RPMI8226 (cell line): ENCODE results near the gene PIP5KL1.

Experiments used
- DNase-seq: peaks from one replicate; pipeline ENCODE4 v3.0.0-alpha.2; 2015

Gene PIP5KL1

DNA sequence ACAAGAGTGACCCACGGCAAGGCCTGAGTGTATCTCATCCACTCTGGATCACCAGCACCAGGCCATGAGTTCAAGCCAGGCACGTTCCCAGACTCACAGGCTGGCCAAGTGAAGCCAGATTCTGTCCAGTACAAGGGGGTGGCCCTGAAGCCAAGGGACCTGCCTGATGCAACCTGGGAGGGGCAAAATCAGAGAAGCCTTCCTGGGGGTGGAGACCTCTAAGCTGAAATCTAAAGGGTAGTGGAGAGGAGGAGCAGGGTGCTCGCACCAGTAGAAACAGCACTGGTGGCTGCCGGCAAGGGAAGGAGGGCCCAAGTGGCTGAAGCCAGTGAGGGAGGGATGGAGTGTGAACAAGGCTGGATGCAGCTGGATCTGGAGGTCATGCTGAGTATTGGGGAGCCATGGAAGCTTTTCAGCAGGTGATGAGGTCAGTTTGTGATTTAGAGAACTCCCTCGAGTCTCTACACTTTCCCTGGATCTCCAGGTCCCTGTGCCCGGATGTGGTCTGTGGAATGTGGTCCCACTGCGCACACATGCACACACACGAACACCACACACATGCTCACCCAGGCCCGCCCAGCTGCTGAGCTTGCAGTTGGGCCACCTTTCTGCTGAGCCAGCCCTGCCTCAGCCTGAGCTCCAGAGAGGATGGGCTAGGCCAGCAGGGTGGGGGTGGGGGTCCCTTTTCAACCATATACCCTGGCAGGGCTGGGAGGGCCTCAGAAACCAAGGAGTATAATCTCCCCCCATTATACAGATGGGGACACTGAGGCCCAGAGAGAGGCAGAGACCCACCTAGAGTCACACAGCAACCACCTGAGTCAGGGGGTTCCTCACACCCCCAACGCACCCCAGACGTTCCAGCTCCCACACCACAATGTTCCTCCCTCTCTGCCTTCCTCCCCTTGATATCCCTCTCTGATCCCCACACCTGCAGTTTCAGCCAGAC is 1.6 kb downstream of the PIP5KL1 start:
- peak; percentile 95 for DNase-seq

DNA sequence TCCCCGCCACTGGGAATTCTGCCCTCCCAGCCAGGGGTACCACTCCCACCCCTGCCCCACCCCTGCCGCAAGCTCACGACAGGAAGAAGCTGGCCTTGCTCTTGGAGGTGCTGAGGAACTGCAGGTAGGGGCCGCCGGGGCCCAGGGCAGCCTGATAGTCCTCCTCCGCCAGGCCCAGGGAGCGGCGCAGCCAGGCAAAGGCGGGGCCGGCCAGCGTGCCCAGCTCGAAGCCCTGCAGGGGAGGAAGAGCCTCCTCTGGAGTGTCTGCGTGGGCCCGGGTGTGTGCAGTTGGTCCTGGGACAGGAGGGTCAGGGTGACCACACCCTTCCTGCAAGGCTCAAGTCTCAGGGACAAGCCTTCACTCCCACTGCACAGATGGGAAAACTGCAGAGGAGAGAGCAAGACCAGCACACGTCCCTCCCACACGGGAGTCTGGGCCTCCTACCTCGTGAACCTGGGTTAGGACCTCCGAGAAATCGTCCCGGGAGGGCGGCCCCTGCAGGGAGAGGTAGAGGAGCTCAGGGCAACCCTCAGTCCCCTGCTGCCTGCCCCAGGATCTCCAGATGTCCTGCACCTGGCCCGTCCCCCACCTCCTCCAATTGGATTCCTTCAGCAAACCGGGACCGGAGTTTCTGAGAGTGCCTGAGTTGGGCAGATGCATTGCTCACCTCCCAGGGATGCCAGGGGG is 2.4 kb downstream of the PIP5KL1 start:
- peak; percentile 77 for DNase-seq

DNA sequence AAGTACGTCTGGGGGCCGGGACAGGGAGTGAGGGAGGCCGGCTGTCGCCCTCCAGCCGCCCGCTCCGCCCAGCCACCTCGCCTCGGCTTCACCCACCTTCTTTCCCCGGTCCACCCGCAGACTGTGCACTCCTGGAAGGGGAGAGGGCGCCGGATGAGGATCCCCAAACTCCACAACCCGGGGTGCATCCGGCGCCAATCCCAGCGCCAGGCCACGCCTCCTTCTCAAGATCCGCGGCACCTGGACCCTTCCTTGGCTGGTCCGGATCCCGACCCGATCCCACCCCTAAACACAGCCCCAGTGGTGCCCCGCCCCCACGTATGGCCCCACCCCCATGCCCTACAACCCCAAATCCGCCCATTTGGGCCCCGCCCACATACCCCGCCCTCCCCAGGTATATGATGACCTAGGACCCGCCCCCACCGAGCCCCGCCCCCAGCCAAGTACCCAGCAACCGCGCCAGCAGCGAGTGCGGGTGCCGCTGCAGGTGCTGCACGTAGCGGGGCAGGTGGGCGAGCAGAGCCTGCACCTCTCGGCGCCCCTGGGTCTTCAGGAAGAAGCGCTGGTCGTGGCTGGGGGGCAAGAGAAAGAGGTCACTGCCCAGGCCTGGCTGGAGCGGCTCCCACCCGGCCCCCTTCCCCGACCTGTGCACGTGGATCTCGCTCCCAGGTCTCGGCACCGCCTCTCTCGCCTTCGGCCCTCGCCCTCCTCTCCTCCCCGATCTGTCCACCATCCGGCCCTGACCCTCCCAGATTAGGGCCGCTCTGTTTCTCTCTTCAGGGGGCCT is 3.2 kb downstream of the PIP5KL1 start:
- peak; percentile 96 for DNase-seq

DNA sequence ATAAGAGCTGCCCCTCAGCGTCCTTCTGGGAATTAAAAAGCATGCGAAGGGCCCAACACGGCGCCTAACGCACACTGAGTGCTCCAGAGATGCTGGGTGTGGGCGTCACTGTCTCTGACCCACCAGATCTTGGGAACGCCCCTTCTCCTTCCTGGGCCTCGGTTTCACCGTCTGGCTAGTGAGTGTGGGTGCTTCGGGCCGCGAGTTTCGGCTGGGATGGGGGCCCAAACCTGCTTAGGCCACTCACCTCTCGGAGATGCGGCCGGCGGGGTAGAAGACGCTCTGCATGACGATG is 3.7 kb downstream of the PIP5KL1 start:
- DNase-seq, result no peak

DNA sequence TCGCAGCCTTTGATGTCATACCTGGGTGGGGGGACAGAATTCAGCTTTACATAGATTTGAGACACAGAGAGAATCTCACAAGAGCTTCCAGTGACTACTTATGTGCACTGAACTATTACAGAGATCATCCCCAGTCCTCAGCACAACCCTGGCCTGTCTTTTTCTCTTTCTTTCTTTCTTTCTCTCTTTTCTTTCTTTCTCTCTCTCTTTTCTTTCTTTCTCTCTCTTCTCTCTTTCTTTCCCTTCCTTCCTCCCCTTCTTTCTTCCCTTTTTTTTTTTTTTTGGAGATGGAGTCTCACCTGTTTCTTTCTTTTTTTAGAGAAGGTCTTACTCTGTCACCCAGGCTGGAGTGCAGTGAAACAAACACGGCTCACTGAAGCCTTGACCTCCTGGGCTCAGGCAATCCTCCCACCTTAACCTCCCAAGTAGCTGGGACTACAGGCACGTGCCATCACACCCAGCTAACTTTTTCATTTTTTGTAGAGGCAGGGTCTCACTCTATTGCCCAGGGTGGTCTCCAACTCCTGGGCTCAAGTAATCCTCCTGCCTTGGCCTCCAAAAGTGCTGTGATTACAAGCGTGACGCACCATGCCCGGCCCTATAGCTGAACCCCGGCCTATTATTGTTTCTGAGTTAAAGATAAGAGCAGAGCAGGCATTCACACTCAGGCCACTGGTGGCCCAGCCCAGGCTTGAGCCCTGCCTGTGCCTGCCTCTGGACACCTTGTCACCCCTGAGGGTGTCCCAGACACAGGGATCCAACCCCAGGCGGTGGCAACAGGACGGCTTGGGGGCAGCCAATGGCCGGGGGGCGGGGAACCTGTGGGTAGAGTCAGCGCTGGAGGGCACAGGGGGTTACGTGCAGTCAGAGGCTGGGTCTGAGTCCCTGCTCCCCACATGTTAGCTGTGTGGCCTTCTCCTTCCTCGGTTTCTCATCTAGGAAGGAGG is 4.3 kb downstream of the PIP5KL1 start:
- DNase-seq, result no peak

DNA sequence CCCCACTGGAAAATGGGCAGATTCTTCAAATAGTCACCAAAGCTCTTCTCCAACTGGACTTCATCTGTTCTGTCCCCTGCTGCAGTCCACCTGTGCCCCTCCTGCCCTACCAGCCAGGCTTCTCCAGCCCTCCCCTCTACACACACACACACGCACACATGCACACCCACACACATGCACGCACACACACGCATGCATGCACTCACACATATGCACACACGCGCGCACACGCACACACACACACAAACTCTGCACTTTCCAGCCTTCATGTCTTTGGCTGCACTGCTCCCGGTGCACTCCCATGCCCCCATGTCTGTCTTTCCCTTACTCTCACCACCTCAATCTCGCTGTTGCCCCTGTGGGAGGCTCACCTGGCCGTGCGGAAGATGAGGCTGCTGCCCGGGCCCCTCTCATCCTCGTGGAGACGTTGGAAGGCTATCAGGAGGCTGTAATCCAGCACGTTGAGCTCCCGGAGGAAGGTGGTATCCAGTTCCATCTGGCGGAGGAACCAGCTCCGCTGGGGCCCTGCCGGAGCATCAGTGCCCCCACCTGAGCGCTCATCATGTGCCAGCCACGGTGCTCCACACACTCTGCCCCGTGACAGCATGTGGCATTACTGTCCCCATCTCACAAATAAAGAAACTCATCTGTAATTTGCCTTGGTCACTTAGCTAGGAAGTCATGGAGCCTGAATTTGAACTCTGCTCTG is 5.7 kb downstream of the PIP5KL1 start:
- DNase-seq, result no peak

DNA sequence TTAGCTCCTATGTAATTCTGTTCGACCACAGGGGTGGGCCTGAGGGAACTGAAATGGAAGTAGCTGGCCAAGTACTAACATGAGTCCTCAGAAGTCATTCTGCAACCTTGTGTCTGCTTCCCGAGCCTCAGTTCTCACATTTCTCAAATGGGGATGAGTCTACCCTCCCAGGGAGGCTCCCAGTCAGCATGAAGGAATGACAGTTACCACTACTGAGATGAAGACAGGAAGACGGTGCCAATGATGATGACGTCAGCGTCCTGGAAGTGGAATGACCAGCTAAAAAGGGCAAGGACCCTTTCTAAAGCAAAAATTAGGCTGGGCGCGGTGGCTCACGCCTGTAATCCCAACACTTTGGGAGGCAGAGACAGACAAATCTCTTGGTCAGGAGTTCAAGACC is 6.8 kb downstream of the PIP5KL1 start:
- no peak for DNase-seq

DNA sequence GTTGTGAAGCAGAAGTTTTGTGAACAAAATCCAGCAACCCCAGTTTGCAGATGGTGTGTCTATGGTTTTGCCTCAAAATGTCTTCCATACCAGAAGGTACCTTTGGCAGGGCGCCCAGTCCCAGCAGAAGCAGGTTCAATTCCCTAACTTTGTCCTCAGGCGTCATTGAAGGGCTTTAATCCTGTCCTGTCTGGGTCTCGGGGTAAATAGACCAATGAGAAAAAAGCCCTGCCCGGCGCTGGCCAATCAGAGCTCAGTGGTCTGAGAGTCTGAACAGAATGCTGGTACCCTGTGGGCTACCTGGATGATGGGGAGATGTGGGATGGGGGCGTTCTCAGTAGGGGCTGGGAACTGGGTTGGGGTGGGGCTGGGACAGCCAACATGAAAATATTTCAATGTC is 7.5 kb downstream of the PIP5KL1 start:
- no peak for DNase-seq

DNA sequence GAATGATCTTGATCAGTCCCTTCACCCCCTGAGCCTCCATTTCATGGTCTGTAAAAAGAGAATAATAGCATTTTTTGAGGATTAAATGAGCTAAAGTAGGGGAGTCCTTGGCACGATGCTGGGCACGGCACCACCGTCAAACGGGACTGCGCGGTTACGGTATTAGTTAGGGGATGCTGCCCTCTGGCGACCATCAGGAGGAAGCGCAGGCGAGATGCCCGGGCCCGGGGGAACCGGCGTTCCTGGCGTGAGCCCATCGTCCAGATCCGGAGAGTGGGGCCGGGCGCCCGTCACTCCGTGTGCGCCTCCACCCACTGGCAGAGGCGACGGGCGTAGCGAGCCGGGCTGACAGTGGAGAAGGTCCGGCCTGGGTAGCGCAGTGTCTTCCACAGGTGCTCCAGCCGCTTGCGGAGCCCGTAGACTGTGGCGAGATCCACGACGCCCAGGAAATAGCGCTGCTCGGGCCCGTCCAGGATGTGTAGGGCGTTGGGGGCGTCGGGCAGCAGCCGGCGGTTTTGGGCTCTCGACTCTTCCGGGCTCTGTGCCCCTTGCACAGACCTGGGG is 8.9 kb downstream of the PIP5KL1 start:
- DNase-seq, result peak; percentile 73

DNA sequence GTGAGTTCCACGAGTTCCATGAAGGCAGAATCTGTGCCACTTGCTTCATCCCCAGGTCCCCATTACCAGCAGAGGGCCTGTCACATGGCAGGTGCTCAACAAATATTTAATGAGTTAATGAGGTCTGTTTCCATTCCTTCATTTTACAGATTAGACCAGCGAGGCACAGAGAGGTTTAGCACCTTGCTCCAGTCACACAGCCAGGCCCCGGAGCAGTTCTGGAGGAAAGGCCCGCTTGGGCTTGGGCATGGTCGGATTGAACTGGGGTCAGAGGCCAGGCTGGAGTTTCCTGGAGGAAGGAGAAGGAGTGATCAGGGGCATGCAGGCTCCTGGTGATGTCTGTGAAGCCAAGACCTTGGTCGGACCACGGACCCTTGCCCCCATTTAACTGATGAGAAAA is 9.8 kb downstream of the PIP5KL1 start:
- DNase-seq, result no peak

DNA sequence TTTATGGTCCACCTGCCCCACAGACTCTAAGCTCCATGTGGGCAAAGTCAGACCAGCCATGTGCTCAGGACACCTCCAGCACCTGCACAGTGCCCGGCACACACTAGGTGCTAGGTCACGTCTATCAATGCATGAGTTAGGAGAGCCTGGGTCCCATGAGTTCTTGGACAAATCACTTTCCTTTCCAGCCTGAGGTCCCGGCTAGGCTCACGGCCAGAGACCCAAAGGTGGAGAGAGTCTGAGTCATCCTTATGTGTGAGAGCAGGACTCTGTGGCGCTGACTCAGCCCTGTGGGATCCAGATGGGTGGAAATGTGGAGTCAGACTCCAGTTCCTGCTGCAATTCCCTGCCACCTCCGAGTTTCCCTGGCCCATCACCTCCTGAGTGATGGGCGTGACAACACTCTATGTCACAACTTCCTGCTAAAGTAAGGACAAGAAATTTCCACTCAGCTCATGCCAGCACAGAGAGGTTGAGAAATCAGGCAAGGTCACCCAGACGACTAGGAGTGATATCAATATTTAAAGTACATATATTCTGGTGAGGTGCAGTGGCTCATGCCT is 11.2 kb downstream of the PIP5KL1 start:
- DNase-seq, result no peak

DNA sequence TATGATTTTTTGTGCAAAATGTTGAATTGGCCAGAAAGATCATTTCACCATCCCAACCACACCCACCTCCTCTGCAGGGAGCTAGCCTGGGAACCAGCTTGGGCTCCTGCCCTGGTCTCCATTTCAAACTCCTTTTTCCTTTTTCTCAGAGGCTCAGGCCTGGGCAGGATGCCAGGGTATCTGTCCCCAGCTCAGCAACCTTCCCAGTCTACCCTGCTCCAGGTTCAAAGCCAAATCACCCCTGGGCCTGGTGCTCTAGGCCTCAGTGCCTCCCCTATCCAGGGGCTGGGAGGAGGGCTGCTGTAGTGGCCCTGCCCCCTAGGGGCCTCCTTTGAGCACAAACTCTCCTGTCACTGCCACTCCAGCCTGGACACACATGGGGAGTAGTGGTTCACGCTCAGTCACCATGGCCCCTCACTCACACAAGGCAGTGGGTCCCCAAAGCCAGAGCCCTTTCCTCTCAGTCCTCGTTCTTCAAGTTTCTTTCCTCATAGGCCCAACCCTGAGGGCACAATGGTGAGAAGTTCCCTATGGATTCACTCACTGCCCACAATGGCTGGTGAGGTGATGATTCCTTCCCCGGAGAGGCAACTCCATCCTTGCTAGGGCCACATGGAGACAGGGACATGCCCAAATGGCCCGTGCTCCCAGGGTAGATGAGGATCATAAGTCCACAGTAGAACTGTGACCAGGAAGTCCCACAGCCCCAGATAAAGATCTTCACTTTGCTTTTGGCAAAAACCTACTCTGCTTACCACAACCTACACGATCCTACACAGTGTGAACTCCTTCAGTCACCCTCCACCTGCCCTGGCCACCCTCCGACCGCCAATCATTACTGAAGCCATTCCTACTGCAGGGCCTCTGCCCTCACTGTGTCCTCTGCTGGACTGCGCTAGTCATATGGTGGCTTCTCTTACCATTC is 12.1 kb downstream of the PIP5KL1 start:
- DNase-seq, result peak; percentile 76

DNA sequence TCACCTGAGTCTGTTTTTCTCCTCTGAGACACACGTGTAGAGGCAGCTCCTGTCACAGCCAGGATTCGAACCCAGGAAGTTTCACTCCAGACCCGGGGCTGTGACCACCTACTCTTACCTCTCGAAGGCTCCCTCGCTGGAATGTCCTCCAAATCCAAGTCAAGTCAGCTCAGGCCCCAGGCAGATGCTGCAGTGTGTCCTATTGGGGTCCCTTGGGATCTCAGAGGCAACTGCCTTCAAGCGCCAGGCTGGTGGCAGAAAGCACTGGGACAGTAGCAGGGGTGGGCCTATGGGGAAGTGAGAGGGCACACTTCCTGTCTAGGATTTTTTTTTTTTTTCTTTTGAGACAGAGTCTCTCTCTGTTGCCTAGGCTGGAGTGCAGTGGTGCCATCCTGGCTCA is 13.0 kb downstream of the PIP5KL1 start:
- peak; percentile 80 for DNase-seq

DNA sequence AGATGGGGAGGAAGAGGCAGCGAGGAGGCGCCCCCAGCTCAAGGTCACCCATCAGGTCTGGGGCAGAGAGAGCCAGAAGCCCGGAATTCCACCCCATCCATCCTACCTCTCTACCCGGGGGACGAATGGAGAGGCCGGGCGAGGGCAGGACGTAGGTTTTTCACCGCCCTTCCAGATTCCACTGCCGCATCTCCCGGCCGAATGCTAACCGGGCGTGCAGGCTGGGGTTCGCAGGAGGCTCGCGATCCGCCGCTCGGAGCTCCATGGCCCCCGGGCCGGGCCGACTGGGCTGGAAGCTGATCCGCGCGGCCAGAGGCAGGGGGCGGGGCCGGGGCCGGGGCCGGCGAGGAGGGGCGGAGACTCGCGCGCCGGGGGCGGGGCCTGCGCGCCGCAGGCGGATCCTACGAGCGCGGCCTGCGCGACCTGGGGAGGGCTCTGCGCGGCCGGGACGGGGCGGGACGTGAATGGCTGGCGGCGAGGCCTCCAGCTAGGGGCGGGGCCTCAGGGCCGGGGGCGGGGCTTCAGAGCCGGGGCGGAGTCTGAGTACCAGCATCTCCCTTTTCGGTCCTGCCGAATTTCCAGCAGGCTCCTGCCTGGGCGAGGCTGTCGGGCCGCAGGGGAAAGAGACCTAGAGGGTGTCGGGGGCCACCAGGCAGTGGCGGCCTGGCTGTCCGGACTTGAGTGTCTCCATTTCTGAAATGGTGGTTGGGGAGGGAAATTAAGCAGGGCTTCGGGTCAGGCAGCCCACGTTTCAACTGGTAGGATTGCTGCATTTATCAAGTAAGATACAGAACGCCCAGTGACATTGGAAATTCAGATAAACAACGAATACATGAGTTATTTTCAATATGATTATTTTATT is 13.6 kb downstream of the PIP5KL1 start, which contains the start of gene ST6GALNAC4:
Gene ST6GALNAC4, minus strand, starts transcription at position 322 of the 862 bp plus-strand sequence. CDS start 622 bp downstream, outside the sequence.
- DNase-seq, result peak; percentile 97

DNA sequence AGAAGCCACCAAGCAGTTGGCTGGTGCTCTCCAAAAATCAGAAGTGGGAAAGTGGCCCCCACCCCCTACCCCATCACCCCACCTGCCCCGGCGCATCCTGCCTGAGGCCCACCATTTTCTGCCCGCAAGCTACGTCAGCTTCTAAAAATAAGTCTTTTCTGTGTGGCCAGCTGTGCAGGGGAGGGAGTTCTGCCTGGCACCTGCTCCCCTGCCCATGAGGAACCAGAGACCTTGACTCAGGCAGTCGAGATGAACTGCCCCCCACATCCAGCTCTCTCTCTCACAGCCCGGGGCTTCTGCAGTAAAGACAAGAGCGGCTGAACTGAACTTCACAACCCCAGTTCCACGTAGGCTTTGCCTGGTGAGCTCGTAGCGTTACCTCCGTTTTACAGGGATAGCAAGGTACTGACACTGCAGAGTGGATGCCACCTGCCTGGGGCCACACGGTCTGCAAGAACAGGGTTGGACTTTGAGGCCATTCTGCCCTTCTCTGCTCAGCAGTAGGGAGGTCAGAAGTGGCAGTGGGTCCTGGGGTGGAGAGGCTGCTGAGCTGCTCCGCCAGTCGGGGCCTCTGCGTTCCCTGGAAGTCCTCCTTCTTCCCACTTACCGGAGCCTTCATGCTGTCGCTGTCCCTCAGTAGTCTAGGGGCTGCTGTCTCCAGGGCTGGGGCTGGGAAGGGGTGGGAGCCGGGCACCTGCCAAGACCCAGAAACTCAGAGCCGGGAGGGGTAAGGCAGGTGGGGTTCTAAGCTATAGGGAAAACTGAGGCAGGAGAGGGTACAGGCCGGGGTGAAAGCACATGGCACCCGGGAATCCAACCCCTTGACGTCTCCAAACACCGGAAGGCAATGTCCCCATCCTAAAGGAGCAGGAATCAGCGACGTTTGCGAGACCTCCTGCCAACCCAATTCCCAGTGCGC is 14.5 kb downstream of the PIP5KL1 start:
- peak; percentile 96 for DNase-seq

DNA sequence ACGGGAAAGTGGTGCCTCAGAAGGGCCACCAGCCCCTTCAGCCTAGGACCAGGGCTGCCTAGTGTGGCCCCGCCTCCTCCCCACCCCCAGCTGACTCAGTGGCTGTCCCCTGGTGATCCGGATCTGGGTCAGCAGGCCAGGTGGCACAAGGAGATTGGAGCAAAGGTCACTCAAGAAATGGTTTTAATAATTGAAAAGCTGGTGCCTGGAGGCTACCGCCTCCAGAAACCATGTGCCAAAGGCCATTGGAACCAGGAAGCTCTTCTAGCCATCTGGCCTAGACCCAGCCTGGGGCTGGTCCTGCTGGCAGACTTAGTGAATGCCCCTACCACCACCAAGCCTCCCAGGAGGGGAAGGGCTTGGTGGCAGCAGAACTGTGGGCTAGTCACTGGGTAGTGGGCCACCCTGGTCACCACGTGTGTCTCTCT is 15.2 kb downstream of the PIP5KL1 start:
- DNase-seq, result no peak

DNA sequence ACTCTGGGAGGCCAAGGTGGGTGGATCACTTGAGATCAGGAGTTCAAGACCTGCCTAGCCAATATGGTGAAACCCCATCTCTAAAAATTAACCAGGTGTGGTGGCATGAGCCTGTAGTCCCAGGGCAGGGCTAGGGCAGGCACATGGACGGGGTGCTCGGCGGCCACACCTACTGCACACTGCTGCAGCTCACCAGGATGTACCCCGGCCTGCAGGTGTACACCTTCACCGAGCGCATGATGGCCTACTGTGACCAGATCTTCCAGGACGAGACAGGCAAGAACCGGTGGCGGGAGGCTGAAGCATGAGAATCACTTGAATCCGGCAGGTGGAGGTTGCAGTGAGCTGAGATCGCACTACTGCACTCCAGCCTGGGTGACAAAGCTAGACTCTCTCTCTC is 16.9 kb downstream of the PIP5KL1 start:
- no peak for DNase-seq

DNA sequence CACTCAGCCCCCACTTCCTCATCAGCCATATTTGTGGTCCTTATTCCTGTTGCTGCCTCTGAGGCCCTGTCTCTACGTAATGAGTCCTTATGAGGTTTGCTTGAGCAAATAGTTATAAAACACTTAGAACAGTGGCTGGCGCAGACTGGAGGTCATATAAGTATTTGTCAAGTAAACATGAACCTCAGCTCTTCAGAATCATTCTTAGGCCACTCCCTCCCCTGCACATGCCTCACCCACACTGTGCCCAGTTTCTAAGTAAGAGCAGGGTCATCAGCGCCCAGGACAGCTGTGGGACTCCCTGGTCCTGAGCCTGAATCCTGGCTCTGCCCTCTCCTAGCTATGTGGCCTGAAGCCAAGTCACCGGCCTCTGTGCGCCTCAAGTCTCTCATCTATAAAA is 17.7 kb downstream of the PIP5KL1 start:
- no peak for DNase-seq
